Mammary epithelial cell (primary cell): ENCODE results near the gene CRHBP.
"Not testable (repeated sequence)": the region's sequence is repeated elsewhere in the genome, so short reads cannot be mapped to it uniquely, and the experiment has no call there.

Experiments
- CTCF ChIP-seq, 2 donors: IDR thresholded peaks in 1 of 2; conservative IDR thresholded peaks in 1 of 2; 2 replicates each; pipeline ENCODE4 v1.5.1; 2011 to 2012; ENCODE audit warnings: inconsistent platforms in 2 of 2, low read length in 2 of 2, mild to moderate bottlenecking in 2 of 2, control low read depth in 1 of 2, low read depth in 1 of 2; ENCODE audit not compliant: insufficient read depth in 1 of 2; ENCODE audit errors: extremely low read depth in 1 of 2
- EZH2 ChIP-seq: IDR thresholded peaks from 2 replicates; pipeline ENCODE4 v1.6.1; 2012; ENCODE audit warnings: low read length, inconsistent platforms, borderline replicate concordance

GRCh38 chr5:76998251-76998650, 45.4 kb downstream of the CRHBP start:
- not testable (repeated sequence) for TF ChIP-seq CTCF (conservative IDR thresholded peaks at IDR 0.05 in 1 of 2, IDR thresholded peaks at IDR 0.05 in 1 of 2; ENCODE audit: extremely low read depth in 1 of 2, insufficient read depth in 1 of 2, low read depth in 1 of 2, low read length in 2 of 2); EZH2
